Measurements from ENCODE around the gene RFNG. TPM values are rescaled to one million over a fixed set of nuclear protein-coding genes. Genes with fewer than 3 reads are reported as not detected.

RFNG gene
- total and polyA plus RNA-seq, 2 of the 13 experiments (the other 11 are each of a cell fraction or from before 2014, with no cell fraction given): 61.4 to 64.0 TPM

DNA sequence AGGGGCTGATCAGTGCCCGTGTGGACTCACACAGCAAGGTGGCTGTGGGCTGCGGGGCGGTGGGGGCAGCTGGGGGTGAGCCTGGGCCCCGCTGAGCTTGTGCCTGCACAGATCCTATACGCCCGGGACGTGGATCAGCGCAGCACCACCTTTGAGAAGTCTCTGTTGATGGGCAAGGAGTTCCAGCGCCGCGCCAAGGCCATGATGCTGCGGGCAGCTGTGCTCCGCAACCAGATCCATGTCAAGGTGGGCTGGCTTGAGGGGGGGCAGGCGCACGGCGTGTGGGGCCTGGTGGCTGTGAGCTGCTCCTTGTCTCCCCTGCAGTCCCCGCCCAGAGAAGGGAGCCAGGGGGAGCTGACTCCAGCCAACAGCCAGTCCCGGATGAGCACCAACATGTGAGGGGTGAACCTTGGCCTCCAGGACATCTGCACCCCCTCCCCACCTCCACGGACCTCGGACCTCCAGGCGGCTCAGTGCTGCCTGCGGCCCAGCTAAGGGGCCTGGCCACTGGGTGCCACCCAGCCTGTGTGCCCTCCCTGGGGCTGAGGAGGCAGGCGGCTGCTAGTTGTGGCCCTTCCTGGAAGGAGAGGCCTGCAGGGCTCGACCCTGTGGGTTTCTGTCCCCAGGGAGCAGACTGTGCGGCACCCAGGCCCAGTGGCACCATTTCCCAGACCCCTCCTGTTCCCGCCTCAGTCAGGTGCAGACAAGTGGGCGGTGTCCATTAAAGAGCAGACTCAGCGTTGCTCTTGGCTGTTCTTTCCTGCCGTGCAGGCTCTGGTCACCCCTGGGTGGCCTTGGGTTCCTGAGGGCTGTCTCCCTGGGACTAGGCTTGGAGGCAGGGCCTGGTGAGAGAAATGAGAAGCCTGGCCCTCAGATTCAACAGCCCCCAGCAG, 5.4 kb upstream of the RFNG start (continued):
- TF ChIP-seq NR2C2 (CRISPR knock-in tag; IDR thresholded peaks at IDR 0.05; ENCODE audit: borderline replicate concordance) (peak; percentile 90), EEA1 (CRISPR knock-in tag; IDR thresholded peaks at IDR 0.05; ENCODE audit: borderline replicate concordance) (no peak), CEBPG (CRISPR knock-in tag; IDR thresholded peaks at IDR 0.05) (0 out of 2 replicates have a peak, but pooled peaks have one; percentile 11), ZNF451 (CRISPR knock-in tag; IDR thresholded peaks at IDR 0.05) (no peak; the same call in none of the 2 replicates), ZBTB10 (CRISPR knock-in tag; IDR thresholded peaks at IDR 0.05; ENCODE audit: borderline replicate concordance) (no peak), ZNF362 (CRISPR knock-in tag; IDR thresholded peaks at IDR 0.05; ENCODE audit: borderline replicate concordance) (peak; percentile 42; the same call in 1 of the 2 replicates), KLF11 (CRISPR knock-in tag; IDR thresholded peaks at IDR 0.05) (no peak), ZNF205 (CRISPR knock-in tag; IDR thresholded peaks at IDR 0.05) (peak; percentile 78), MAFK (conservative IDR thresholded peaks at IDR 0.05 in 1 of 2, IDR thresholded peaks at IDR 0.05 in 1 of 2; ENCODE audit: low read length in 2 of 2) (peak; percentile 61 to 66; a peak in 3 of 4 replicates), HNF4G (IDR thresholded peaks at IDR 0.05; ENCODE audit: borderline replicate concordance, low read depth, low read length) (peak; percentile 95), HNF4G (CRISPR knock-in tag; IDR thresholded peaks at IDR 0.05; ENCODE audit: borderline replicate concordance, low read depth) (peak; percentile 96), ZNF446 (CRISPR knock-in tag; IDR thresholded peaks at IDR 0.05) (no peak), ZNF670 (CRISPR knock-in tag; IDR thresholded peaks at IDR 0.05; ENCODE audit: borderline replicate concordance) (0 out of 2 replicates have a peak, but pooled peaks have one; percentile 61), ETS1 (CRISPR knock-in tag; IDR thresholded peaks at IDR 0.05) (no peak), NCOR1 (IDR thresholded peaks at IDR 0.05; ENCODE audit: borderline replicate concordance, low read length) (peak; percentile 87; the same call in 1 of the 2 replicates), SRSF1 (optimal IDR thresholded peaks at IDR 0.05; ENCODE audit: low read depth, low read length) (peak; percentile 72), NR2F1 (CRISPR knock-in tag; IDR thresholded peaks at IDR 0.05) (peak in 1 of 2 experiments; percentile 20; a peak in 1 of 4 replicates), SAP130 (CRISPR knock-in tag; IDR thresholded peaks at IDR 0.05; ENCODE audit: low read depth) (peak; percentile 83)
- TF ChIP-seq, protein P1, sequence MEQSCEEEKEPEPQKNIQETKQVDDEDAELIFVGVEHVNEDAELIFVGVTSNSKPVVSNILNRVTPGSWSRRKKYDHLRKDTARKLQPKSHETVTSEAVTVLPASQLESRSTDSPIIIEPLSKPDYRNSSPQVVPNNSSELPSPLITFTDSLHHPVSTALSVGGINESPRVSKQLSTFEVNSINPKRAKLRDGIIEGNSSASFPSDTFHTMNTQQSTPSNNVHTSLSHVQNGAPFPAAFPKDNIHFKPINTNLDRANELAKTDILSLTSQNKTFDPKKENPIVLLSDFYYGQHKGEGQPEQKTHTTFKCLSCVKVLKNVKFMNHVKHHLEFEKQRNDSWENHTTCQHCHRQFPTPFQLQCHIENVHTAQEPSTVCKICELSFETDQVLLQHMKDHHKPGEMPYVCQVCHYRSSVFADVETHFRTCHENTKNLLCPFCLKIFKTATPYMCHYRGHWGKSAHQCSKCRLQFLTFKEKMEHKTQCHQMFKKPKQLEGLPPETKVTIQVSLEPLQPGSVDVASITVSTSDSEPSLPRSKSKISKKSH (CRISPR knock-in tag; IDR thresholded peaks at IDR 0.05; ENCODE audit: borderline replicate concordance): no peak; the same call in 1 of the 2 replicates
- TF ChIP-seq, protein P2, sequence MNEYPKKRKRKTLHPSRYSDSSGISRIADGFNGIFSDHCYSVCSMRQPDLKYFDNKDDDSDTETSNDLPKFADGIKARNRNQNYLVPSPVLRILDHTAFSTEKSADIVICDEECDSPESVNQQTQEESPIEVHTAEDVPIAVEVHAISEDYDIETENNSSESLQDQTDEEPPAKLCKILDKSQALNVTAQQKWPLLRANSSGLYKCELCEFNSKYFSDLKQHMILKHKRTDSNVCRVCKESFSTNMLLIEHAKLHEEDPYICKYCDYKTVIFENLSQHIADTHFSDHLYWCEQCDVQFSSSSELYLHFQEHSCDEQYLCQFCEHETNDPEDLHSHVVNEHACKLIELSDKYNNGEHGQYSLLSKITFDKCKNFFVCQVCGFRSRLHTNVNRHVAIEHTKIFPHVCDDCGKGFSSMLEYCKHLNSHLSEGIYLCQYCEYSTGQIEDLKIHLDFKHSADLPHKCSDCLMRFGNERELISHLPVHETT (CRISPR knock-in tag; conservative IDR thresholded peaks at IDR 0.05): 0 out of 2 replicates have a peak, but pooled peaks have one; percentile 43
